IPS-NIHi7 (cell line): ENCODE results near the gene ATP4A.

Experiments used
- DNase-seq: peaks from one replicate; pipeline ENCODE4 v3.0.0; 2012; ENCODE audit warnings: mixed read lengths; ENCODE audit errors: extremely low spot score

The ATP4A gene

DNA sequence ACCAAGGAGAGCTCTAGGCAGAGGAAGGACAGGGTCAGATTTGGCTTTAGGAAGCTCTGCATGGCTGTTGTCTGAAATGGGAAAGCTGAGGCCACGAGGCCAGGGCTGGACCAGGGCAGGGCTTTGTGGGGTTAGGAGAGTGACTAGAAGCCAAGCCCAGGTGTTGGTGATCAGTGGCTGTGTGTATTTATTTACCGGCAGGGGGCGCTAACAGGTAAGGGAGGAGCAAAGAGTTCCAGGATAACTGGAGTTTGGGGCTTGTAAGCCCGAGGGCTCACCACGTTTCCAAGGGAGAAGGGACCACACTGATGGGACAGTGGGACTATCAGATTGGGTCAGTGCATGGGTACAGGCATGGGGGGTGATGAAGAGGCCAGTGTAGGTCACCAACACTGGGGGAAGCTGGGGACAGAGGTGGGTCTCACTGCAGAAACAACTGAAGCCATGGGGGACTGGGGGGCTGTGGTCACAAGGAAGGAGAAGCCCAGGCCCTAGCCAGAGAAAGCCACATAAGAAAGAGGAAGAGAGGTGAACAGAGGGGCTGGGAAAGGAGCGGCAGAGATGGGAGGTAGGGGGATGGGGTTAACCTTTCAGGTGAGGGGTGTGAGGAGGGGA is 14.2 kb downstream of the ATP4A start:
- DNase-seq: peak; percentile 88

DNA sequence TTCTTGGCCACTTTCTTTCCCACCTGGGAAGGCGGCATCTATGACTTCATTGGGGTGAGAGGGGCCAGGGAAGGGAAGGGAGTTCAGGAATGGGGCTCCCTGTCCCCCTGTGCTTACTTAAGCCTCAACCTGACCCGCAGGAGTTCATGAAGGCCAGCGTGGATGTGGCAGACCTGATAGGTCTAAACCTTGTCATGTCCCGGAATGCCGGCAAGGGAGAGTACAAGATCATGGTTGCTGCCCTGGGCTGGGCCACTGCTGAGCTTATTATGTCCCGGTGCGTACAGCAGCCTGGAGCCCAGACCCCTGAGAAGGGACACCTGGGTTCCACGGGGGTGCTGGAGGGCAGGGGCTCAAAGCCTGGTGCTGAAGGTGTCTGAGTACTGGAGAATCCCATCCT is 16.9 kb downstream of the ATP4A start:
- no peak for DNase-seq

GRCh38 chr19:35545855-35546381 is 17.5 kb downstream of the ATP4A start:
- peak; percentile 52 for DNase-seq

DNA sequence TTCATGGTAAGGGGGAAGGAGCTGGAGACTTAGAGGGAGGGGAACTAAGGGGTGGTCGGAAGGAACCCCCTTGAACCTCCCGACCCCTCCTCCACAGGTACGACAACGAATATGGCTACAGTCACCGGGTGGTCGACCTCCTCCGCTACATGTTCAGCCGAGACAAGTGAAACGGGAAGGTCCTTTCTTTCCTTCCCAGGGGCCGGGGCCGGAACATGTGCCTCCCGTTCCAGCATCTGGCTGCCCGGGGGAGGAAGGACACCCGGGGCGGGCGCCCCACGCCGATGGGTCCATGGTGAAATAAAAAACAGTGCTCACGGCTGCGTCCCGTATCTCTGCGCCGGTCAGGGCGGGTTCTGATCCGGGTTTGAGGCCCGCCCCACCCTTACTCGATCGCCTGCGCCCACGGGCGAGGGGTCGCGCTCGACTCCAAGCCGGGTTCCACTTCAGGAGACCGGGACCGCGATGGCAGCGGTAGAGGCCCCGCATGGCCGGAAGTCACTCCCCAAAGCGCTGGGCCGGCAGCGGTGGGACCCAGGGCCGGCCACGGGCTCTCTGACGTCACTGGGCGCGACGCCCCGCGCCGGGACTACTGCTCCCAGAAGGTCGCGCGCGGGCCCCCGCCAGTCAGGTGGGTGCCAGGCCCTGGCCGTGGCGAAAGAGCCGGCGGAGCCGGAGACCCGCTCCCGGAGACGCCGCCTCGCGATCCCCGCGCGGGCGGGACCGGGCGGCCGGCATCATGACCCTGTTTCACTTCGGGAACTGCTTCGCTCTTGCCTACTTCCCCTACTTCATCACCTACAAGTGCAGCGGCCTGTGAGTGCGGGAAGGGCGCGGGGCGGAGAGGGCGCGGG is 18.2 kb downstream of the ATP4A start, which contains the start of gene TMEM147:
TSS of gene TMEM147 (plus strand) at position 626 of the 854 bp plus-strand sequence. CDS start at position 740, 114 bp downstream.
- DNase-seq: peak; percentile 100

DNA sequence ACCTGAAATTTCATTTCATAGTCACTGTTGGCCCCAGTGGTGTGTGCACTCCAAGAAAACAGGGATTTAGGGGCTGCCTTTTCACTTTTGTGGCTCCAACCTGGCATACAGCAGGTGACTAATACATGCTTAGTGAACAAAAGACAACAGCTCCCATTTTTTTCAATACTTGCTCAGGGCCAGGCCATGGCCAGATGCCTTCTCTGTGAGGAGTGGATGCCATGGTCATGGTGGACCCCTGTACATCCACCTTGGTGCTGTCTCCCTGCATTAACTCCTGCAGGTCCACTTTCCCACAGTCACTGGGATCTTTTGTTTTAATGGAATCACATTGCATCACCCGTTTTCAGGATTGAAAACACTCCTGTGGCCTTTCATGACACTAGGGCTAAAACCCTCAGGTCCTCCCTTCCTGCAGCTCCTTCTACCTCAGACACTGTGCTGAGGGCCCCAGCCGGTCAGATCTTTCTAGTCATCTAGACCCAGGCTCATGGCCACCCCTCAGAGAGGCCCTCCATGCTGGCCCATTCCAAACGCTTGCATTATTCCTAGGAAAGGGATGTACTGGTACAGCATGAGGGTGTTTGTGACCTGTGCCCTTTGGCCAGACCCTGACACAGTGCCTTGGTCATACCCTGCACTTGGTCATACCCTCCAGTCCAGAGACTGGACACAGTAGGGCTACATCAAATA is 19.2 kb downstream of the ATP4A start:
- no peak for DNase-seq

DNA sequence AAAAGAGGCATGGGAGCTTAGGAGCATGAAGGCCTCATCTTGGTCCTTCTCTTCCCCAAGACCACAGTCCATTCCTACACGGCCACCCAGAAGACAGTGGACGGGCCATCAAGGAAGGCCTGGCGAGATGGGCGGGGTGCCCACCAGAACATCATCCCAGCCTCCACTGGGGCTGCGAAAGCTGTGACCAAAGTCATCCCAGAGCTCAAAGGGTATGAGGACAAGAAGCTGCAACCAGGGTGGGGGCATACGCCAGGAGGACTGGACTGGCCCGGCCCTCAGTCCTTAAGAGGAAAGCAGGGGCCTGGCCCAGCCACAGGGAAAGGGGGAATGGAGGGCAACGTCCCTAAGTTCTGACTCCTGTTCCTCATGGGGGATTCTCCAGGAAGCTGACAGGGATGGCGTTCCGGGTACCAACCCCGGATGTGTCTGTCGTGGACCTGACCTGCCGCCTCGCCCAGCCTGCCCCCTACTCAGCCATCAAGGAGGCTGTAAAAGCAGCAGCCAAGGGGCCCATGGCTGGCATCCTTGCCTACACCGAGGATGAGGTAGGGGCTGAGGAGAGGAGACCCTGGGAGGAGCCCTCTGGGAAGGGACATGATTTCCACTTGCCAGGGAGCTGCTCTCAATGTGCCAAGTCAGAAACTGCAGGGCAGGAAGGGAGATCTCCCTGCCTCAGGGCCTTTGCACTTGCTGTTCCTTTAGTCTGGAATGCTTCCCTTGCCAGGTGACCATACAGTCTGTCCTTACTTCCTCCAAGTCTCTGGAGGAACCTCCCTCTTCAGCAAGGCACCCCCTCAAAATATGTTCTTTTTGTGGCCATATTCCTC is 20.0 kb downstream of the ATP4A start:
- no peak for DNase-seq

DNA sequence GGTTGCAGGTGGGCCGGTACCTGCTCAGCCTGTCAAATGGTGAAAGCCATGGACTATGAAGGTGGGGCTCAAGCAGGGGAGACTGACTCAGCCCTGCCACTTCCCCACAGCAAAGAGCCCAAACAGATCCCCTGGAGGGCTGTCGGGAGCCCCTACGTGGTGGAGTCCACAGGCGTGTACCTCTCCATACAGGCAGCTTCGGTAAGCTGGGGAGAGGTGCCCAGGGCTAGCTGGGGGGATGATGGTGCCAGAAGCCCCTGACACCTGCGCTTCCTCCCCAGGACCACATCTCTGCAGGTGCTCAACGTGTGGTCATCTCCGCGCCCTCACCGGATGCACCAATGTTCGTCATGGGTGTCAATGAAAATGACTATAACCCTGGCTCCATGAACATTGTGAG is 21.2 kb downstream of the ATP4A start:
- DNase-seq: no peak

- DNase-seq: no peak
Measured at GRCh38 chr19:35540356-35540927, 23.0 kb downstream of the ATP4A start.

DNA sequence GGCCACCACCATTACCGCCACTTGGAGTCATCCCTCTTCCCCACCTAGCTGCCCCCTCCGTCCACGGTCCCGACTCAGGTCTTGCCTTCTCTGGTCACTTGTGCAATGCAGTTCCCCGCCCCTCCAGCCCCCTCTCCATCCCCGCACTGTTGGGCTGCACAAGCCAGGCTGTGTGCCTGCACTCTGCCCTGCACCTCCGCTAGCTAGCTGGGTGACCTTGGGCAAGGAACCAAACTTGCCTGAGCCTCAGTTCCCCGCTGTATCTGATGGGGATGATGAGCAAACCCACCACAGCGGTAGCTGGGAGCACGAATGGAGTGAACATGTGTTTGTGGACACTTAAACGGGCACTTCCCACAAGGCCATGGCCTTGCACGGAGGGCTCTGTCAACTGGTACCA is 23.6 kb downstream of the ATP4A start:
- DNase-seq: no peak

- DNase-seq: no peak
Measured at GRCh38 chr19:35539314-35539713, 24.1 kb downstream of the ATP4A start.

DNA sequence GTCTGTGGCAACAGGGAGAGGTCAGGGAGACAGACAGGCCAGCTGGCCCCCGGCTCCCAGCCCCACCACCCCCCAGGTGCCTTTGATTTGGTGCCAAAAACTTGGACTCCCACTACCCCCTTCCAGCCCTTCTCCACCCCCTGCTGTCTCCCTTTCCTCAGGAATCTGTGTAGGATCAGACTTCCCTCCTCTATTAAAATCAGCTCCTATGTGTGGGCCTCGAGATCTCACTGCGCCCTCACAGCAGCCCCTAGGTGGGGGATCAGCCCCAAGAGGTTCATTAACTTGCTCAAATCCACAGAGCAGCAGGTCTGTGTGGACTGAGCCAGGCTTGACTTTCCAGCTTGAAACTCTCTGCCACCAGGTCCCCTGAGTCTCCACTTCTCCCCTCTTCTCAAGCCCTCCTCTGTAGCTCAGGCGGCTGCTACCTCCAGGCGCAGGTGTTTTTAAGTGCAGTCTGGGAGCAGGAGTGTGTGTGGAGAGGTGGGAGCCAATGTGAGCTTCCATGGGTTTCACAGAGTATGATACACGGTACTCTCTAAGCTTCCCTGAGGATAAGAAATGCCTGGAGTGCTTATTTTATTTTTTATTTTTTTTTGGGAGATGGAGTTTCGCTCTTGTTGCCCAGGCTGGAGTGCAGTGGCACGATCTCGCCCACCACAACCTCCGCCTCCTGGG is 28.5 kb downstream of the ATP4A start:
- DNase-seq: no peak

DNA sequence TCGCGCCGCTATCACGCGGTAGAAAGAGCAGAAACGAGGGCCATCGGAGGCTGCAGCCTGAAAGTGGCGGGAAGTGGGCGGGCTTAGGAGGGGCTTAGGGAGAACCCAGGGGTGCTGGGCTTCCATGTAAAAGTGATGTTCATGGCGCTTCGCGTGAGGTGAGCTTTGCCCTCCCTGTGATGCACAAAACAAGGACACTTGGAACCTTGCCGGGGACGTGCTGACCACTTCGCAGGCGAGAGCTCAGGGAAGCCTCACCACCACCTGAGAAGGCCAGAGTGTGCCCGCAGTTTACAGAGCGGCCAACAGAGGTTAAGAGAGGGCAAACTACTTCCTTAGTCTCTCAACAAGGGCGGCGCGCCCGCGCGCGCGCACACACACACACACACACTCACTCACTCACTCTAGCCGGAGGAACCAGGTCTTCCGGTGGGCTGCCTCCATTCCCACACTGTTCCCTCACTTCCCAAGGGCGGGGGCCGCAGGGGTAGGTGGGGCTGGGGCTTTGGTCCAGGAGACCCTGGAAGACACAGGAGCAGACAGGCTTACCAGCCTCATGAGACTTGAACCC is 29.6 kb downstream of the ATP4A start:
- DNase-seq: no peak

DNA sequence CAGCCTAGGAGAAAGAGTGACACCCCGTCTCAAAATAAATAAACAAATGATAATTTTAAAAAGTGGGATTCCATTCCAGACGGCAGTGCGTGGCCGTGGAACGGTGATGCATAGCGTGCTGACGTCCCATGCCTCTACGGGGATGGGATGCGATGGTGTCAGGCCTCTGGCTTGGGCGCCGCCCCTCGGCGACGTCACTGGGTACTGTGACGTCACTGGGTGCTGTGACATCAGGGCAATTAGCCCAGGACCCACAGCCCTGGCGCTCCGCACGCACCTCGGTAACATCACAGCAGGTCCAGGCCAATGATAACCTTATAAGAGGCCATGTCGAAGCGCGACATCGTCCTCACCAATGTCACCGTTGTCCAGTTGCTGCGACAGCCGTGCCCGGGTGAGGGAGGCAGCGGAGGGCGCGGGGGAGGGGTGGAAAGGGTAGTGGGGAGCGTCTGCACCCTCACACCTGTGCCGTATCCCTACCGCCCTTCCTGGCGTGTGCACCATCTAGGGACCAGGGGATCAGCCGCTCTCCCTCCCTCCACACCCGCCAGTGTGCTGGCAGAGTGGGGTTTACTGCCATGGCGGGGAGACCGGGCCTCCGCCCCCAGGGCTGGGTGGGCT is 30.1 kb downstream of the ATP4A start, which contains the start of gene GAPDHS:
TSS of gene GAPDHS (plus strand) at position 256 of the 621 bp plus-strand sequence. CDS start at position 328, 72 bp downstream.
- DNase-seq: no peak

GRCh38 chr19:35531291-35531690 is 32.2 kb downstream of the ATP4A start:
- DNase-seq: no peak

- DNase-seq: no peak
Measured at GRCh38 chr19:35529241-35530218, 33.9 kb downstream of the ATP4A start.

- no peak for DNase-seq
Measured at GRCh38 chr19:35528218-35529038, 35.0 kb downstream of the ATP4A start, which contains the start of gene SBSN. Gene SBSN (minus strand): TSS chr19:35528311. CDS start chr19:35528281, 30 bp downstream.

- DNase-seq: no peak
Measured at GRCh38 chr19:35525873-35526272, 37.6 kb downstream of the ATP4A start.
